HG03045 (cell line): Measurements from ENCODE around the gene EMILIN2.
A peak's percentile ranks its signal among the peaks of the same experiment; 100 is the strongest.

Experiments used
- ATAC-seq: cut with Tn5 transposase; IDR thresholded peaks from one replicate; pipeline ENCODE4 v1.9.1; 2021; ENCODE audit warnings: mild to moderate bottlenecking, moderate library complexity; ENCODE audit not compliant: unreplicated experiment

Gene EMILIN2

DNA sequence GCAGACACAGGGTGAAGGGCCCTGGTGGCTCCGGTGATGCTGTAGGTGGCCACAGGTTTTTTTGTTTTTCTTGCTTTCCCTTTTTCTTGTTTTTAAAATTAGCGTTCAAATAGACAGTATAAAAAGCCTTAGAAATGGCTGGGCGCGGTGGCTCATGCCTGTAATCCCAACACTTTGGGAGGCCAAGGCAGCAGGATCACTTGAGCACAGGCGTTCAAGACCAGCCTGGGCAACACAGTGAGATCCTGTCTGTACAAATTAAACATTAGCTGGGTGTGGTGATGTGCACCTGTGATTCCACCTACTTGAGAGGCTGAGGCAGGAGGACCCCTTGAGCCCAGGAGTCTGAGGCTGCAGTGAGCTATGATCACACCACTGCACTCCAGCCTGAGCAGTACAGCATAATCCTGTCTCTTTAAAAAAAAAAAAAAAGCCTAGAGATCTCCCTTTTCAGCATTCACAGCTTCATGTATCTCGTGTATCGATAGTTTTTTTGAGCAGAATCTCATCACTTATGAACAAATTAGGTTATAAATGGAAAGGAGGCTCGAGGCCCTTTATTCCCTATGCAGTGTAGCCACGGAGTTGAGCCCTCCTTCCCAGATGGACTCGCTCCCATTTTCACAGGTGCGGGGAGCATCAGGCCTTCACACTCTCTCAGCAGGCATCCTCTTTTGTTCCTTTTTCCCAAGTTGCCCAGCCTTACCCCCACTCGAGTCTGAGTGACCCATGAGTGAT lies 50.8 kb downstream of the EMILIN2 start:
- ATAC-seq: no peak

DNA sequence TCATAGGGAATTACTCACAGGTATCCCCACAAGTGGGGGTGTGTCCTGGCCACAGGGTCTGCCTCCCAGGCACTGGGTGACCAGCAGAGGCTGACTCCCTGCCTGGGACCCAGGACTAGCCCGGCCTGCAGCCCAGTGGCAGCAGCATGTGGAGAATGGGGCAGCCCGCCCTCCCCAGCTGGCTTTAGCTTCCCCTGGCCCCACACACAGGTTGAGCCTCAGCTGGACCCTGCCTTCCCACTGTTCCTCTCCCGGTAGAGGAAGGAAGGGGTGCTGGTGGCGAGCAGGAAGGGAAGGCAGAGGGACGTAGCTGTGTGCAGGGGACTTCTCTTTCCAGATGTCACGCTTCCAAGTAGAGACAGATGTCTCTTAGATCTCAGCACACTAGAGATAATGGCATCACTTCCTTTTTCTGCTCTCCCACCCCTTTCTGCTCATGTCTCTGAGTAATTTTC lies 51.4 kb downstream of the EMILIN2 start:
- ATAC-seq: no peak

DNA sequence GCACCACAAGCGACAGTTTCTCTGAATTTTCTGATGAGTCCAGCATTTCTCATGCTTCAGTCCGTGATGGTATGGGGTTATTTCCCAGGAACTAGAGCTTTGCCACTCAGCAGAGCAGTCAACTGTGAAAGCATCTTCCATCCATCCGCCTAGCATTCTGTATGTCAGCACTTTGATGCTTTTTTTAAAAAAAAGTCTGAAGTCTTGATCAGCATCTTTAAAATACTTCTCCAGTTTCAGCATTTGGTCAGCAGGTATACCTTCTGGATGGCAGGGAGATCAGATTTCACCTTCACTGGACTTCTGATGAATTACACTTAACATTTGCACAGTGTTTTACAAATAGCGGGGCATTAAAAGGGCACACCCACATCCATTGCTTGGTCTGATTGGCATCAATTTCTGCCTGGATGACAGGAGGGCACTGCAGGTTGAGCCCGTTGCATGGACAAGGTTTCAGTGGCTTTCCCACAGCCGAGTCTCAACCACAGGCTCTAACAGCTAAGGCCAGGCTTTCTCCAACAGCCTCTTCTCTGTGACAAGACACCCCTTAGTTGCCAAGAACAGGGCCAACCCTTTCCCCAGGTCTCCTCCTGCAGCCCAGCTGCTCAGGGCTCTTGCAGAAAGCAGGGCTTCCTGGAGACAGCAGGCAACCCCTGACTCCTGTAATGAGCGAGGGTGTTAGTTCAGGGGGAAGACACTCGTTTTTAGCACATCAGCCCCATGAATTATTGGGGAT lies 54.0 kb downstream of the EMILIN2 start:
- no peak for ATAC-seq

DNA sequence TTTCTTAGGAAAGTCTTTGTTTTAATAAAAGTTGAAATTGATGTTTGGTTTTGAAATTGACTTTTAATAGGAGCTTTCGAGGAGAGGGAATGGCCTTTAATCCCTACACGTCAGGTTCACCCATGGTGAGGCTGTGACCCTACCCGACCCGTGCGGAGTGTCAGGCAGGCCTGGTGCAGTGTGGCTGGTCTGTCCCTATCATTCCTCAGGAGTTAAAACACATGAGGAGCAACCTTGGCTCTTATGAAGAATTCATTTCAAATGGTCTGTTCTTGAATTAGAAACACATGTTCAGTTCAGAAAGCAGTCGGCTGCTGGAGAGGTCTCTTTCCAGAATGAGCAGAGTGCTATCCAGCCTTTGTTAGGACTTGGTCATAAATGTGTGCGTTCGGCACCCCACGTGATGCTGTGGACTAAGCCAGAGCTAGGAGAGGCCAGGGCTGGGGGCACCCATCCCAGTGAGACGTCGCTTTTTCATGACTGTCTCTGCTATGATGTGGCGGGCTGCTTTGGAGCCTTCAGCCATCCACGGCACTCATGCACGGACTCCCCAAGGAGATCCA lies 54.7 kb downstream of the EMILIN2 start:
- ATAC-seq: no peak

DNA sequence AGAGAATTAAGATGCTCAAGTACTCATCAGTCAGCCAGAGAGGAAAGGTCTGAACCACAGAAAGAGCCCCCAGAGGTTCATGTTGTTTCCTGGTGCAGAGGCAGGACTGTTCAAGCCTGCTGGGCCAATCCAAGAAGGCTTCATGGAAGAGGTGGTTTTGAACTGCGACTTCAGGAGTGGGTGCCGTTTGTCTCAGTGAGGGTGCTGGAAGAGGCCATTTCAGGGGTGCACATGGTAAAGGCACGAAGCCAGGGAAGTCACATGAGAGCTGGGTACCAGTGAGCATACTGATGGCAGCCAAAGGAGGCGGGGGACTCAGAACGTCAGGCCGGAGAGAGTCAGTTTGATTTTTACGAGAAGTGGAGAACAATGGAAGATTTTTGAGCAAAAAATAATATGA lies 55.5 kb downstream of the EMILIN2 start:
- ATAC-seq: no peak

DNA sequence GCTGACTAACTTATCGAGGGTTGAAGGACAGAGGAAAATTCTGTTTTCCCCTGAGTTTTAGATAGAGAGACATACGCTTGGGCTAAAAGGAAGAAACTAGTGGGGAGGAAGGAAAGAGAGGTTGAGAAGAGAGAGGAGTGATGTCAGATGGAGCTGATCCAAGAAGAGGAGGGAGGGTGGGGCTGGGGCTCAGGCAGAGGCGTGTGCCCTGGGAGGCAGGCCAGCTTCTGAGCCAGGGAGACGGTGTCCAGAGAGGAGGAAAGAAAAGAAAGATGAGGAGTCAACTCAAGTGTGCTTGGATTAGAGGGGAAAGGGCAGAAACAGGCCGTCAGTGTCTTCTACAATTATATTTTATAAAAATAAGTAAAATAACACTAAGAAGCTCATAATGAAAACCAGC lies 56.2 kb downstream of the EMILIN2 start:
- ATAC-seq: no peak

DNA sequence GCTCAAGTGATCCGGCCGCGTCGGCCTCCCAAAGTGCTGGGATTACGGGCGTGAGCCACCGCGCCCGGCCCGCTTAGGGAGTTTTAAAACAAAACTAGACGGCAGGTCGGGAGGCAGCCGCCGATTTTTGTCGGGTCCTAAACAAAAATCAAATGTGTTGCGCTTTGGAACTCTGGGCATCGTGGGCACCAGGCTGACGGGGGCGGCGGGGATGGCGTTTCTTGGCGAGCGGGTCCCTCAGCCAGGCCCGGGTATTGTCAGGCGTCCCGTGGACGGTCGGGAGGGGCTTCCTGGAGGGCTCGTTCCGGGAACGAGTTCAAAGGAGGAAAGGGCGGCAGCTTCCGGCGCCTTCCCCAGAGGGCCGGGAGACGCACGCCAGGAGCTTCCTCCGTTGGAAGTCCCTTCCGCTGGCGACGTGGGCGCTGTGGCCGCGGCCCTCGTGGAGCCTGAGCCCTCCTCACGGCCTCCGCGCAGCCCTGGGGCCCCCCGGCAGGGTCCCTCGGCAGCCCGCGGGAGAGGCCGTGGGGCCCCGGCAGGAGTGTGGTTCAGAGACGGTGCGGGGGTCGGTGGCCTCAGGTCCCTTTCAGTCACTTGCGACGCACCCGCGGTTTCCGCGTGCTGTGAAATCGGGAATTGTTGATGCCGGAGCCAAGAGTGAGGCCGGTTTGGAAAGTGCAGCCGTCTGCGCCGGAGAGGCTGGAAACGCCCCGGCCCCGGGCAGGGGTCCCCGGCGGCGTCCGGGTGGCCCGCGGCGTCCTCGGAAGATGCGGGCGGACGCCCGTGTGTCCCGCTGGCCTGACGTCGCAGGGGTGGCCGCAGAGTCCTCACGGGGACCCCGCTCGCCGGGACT lies 59.3 kb downstream of the EMILIN2 start:
- peak; percentile 33 for ATAC-seq

DNA sequence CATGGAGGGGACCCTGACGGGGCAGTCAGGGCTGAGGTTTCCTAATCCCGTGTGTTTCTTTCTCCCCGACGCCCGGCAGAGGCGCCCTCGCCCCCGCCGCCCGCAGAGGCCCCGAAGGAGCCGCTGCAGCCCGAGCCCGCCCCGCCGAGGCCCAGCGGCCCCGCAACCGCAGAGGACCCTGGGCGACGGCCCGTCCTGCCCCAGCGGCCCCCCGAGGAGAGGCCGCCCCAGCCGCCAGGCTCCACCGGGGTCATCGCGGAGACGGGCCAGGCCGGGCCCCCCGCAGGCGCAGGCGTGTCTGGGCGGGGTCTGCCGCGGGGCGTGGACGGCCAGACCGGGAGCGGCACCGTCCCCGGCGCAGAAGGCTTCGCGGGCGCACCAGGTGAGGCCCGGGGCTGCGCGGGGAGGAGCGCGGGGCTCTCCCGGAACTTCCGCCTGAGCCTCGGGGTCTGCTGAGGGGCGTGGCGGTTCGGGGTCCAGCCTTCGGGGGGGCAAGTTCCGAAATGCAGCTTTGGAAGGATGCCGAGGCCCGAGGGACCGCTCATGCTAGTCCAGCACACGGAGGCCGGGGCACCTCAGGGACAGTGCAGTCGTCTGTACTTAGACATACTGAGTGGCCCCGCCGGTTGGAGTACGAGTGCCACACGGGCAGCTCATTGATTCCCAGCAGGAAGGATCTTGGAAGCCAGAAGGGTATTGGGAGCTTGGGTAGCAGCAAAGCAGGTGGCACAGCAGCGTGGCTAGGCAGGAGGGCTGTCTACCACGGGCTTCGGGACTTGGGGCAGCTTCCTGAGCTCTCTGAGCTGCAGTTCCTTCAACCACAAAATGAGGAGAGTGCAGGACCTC lies 60.1 kb downstream of the EMILIN2 start:
- peak; percentile 62 for ATAC-seq

DNA sequence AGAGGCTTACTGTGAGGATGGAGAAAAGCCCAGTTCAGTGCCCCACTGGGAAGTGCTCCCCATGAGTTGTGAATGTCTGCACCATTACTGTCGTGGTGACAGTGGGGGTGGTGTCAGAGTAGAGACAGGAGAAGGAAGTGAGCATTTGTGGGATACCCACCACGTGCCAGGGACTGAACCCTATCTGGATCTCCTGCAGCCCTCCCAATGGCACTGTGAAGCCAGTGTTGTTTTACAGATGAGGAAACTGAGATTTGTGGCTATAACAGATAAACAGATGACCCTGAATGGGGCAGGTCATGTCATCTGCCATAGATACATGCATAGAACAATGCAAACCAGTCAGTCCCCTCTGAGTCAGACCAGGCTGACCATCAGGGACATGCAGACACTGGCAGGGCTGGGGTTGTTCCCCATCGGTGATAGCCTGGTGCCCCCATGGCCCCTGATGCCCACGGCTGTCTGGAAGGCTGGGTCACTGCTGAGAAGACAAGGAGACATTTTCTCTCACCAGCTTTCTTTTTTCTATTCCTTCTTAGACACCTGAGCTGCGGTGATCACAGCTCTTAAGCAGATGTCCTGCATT lies 60.8 kb downstream of the EMILIN2 start:
- ATAC-seq: no peak

DNA sequence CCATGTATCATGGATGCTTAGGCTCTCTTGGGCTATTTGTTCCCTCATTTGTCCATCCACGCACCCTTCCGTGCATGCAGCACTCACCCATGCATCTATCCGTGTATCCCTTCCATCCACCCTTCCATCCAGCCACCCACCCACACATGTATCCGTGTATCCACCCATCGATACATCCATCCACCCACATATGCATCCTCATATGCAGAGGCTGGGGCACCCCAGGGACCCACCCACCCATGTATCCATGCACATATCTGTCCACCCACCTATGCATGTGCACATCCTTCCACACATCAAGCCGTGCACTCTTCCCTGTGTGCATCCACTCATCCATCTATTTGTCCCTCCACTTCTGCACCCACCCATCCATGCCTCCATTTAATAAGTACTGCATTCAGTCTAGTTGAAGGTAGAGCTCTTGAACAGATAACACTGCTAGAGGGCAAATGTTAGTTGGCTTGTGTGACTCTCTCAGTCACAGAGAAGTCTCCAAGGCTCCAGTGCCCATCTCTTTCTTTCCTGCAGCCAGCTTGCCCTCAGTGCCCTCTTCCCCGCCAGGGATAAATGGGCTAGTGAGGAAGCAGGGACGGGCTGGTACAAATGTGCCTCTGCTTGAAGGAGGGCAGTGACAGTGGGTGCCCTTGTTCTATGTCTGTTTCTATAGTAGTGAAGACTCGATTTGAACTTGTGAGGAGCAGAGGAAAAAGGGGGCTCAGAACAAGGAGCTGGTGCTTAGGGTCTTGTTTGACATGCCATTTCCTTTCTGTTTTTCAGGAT lies 61.5 kb downstream of the EMILIN2 start:
- no peak for ATAC-seq

DNA sequence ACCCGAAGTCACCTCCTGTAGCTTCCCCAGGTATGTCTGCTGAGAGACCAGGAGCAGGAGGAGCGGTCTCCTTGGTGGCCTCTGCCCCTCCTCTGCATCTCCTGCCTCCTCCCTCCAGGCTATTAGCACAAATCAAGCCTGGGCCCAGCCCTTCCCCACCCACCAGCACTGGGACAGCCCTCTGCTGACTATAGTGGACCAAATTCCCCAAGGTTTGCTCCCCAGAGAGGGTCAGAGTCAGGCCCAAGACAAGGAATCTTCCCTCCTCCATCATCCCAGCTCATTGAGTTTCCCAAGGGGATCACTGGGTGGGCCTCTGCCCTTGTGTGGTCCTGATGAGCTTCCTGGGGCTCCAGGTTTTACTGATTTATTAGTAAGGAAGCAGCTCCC lies 62.1 kb downstream of the EMILIN2 start:
- ATAC-seq: no peak

DNA sequence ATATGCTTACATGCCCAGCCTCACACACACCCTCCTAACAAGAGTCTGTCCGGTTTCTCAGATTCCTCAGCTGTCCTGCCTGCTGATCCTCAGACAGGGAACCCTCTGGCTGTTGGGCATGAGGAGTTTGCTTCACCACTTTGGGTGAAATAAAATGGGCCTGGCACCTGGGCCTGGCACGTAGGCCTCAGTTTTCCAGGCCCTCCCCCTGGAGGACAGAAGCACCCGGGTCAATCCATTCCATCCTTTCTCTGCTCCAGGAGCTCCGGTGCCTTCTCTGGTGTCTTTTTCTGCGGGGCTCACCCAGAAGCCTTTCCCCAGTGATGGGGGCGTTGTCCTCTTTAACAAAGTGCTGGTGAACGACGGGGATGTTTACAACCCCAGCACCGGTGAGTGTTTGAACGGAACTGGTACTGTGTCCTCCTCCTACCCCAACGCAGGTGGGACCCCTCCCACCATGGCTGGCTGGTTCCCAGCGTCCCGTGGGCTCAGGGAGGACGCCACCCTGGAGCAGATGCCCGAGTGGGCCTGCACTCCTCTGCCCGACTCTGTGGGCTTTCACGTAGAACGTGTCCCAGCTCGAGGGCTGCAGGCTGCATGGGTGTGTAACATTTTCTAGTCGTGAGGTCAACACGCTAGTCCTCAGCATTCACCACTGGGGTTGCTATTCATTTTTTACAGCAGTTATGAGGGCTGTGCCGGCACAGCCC lies 62.8 kb downstream of the EMILIN2 start:
- ATAC-seq: no peak

DNA sequence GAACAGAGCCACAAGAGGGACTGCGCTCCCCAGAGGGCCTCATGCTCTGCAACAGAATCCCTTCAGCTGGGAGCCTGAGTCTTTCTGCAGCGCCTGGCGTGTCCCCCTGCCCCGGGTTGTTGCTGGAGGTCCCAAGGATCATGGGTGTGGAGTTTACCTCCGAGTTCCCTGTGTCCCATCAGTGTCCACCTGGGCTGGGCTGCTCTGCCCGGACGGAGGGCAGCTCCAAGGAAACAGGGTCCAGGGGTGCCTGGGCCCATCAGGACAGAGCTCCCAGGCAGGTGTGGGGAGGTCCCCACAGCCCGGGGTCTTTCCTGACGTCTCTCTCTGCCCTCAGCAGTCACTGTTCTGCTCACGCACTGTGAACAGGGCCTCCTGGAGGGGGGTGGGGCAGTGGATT lies 63.5 kb downstream of the EMILIN2 start:
- ATAC-seq: no peak

DNA sequence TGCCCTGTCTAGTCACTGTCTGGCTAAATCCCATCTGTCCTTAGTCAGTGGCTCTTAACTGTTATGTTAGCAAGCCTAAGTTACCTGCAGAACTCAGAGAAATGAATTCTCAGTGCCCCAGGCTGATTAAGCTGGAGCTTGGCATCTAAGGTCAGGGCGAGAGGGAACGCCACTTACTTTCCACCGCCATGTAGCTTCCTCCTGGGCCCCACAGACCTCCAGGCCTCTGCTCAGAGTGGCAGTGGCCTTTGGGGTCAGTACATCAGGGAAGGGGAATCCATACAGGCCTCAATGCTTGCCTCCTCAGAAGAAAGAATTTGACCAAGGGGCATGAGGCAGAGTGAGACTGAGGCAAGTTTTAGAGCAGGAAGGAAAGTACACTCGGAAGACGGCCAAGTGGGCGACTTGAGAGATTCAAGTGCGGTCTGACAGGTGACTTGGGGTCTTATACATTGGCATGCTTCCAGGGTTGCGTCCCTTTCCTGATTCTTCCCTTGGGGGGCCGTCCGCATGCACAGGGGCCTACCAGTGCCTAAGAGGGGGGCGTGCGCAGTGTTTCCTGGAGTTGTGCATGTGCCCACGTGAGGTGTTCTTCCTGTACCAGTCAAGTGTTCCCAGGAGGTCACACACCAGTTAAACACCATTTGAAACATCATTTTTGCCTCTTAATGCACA lies 64.1 kb downstream of the EMILIN2 start:
- no peak for ATAC-seq

DNA sequence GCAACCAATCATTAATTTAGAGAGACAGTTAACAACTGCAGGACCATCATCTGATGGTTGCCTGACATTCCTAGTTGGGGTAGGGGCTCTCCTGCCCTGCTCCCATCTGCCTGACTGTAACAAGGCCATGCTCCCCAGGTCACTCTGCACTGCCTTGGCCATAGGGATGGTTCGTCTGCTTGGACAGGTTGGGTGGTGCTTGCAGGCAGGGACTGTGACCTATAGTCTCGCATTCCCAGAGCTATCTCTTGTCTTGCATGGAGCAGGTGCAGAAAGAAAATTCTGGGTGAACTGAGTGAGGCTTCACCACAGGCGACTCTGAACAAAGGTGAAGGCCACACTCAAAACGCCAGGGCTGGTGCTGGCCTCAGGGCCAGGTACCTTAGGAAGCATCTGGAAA lies 64.7 kb downstream of the EMILIN2 start:
- ATAC-seq: no peak

DNA sequence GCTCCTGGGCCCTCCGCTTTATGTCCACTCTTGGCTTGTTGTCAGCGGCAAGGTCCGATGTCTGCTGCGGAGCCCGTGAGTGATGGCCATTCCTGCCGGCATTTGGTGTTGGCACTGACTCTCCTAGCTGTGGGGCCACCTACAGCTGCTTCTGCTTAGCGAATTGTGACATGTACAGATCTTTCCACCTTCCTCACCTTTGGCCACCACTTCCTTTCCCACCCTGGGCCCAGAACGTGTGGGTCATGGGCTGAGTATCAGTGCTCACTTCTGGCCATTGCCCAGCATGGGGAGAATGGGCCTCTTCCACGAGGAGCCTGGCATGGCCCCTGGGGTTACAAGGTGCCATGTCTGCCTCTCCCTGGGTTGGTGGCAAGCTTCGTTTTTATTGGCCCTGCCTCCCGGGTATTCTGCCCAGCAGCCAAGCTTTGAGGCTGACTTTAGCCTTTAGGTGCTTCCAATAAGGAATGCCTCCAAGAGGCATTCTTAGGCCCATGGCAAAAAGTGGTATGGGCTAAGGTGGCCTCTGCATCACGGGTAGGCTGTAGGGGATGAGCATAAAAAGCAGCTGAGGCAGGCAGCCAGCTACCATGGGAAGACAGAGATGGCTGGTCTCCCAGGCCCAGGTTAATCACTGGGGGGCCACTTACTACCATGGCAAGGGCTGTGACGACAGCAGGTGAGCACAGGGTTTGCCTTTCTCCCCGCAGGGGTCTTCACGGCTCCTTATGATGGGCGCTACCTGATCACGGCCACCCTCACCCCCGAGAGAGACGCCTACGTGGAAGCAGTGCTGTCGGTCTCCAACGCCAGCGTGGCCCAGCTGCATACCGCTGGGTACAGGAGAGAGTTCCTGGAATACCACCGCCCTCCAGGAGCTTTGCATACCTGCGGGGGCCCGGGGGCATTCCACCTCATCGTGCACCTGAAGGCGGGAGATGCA lies 65.8 kb downstream of the EMILIN2 start:
- ATAC-seq: no peak
